Fibroblast of lung (primary cell): ENCODE measurements around the gene ZNF827. TPM values are rescaled to one million over a fixed set of nuclear protein-coding genes. Genes with fewer than 3 reads are reported as not detected.

Experiments used
- DNase-seq, 2 donors: peaks; one replicate each; pipeline versions ENCODE4 v3.0.0 to v3.0.0-alpha.2; 2010; ENCODE audit warnings: low read depth in 2 of 2
- H2AFZ ChIP-seq: 2 replicates; pipeline ENCODE4 v1.5.1; 2012; ENCODE audit warnings: low read length, control low read depth, inconsistent platforms
- H3K27ac ChIP-seq: 2 replicates; pipeline ENCODE4 v1.5.1; 2011; ENCODE audit warnings: low read length, control low read depth; ENCODE audit not compliant: insufficient read depth
- H3K27me3 ChIP-seq: 2 replicates; pipeline ENCODE4 v1.5.1; 2011; ENCODE audit warnings: mild to moderate bottlenecking, low read length; ENCODE audit not compliant: control insufficient read depth, insufficient read depth
- H3K36me3 ChIP-seq: 2 replicates; pipeline ENCODE4 v1.5.1; 2011; ENCODE audit warnings: low read length; ENCODE audit not compliant: control insufficient read depth, insufficient read depth
- H3K4me1 ChIP-seq: 2 replicates; pipeline ENCODE4 v1.5.1; 2011; ENCODE audit warnings: low read length; ENCODE audit not compliant: control insufficient read depth, insufficient read depth; ENCODE audit errors: extremely low read depth
- H3K4me2 ChIP-seq: 2 replicates; pipeline ENCODE4 v1.5.1; 2011; ENCODE audit warnings: low read length, control low read depth; ENCODE audit not compliant: insufficient read depth; ENCODE audit errors: extremely low read depth
- H3K4me3 ChIP-seq, 4 experiments: fragments of 200-600 bp in 1 of 4; sonication (generic) in 1 of 4; replicated peaks in 1 of 4; 2 replicates each; pipeline ENCODE4 v1.5.1; 2011 to 2016; ENCODE audit warnings: low read length in 4 of 4, low read depth in 3 of 4, mild to moderate bottlenecking in 3 of 4, control low read depth in 2 of 4, inconsistent platforms in 1 of 4, mixed read lengths in 1 of 4; ENCODE audit not compliant: insufficient read depth in 1 of 4; ENCODE audit errors: control extremely low read depth in 1 of 4
- H3K79me2 ChIP-seq: 2 replicates; pipeline ENCODE4 v1.5.1; 2012; ENCODE audit warnings: mild to moderate bottlenecking, low read length, inconsistent platforms; ENCODE audit not compliant: control insufficient read depth, insufficient read depth
- H3K9ac ChIP-seq: 2 replicates; pipeline ENCODE4 v1.5.1; 2011; ENCODE audit warnings: mild to moderate bottlenecking, low read length, control low read depth; ENCODE audit not compliant: insufficient read depth
- H3K9me3 ChIP-seq: 2 replicates; pipeline ENCODE4 v1.5.1; 2012; ENCODE audit warnings: low read depth, low read length; ENCODE audit not compliant: control insufficient read depth, insufficient read depth
- H4K20me1 ChIP-seq: 2 replicates; pipeline ENCODE4 v1.5.1; 2011; ENCODE audit warnings: low read length; ENCODE audit not compliant: control insufficient read depth, insufficient read depth; ENCODE audit errors: extremely low read depth
- EZH2 ChIP-seq: IDR thresholded peaks from 2 replicates; pipeline ENCODE4 v1.5.1; 2012; ENCODE audit warnings: low read length, control low read depth, mild to moderate bottlenecking; ENCODE audit errors: missing control alignments
- polyA plus RNA-seq, 2 donors: library from polyadenylated mRNA; depleted of rRNA in 1 of 2; stranded (reverse) in 1 of 2; unstranded in 1 of 2; fragments of >200 nt; gene quantifications; 2 replicates each; pipeline ENCODE4 v1.2.1, GENCODE V29; 2011 to 2012; ENCODE audit warnings: missing spikeins in 1 of 2
- total RNA-seq: library from RNA; depleted of rRNA; stranded (reverse); fragments of >200 nt; gene quantifications from 2 replicates; pipeline ENCODE4 v1.2.1, GENCODE V29; 2014
- TF ChIP-seq, protein P1 (sequence below), 2 donors: IDR thresholded peaks in 1 of 2; conservative IDR thresholded peaks in 1 of 2; 1 replicate in 1 of 2; 2 replicates in 1 of 2; pipeline ENCODE4 v1.5.1; 2011 to 2012; ENCODE audit warnings: low read length in 2 of 2, control low read depth in 1 of 2, inconsistent platforms in 1 of 2, low read depth in 1 of 2, mild to moderate bottlenecking in 1 of 2

The ZNF827 gene
- total and polyA plus RNA-seq, 2 donors (not counting 1 experiment from before 2014, with no cell fraction given): 5.8 to 7.1 TPM

GRCh38 chr4:145709336-145709735 is 229.3 kb downstream of the ZNF827 start:
- H3K27me3 ChIP-seq: no peaks in the 10 kb centered on the region
- H3K9me3 ChIP-seq: no peaks in the 10 kb centered on the region
- H3K36me3 ChIP-seq: no peaks in the 10 kb centered on the region
- no peak overlapping the region for H3K9ac ChIP-seq
- H3K79me2 ChIP-seq: no peaks in the 10 kb centered on the region
- no peak overlapping the region for H3K4me3 ChIP-seq
- no peak overlapping the region for H2AFZ ChIP-seq
- no peaks in the 10 kb centered on the region for H4K20me1 ChIP-seq
- peaks cover 10% of the 10 kb centered on the region for H3K4me1 ChIP-seq
- peak overlapping the region; percentile 48 for H3K4me2 ChIP-seq
- H3K27ac ChIP-seq: no peak overlapping the region
- TF ChIP-seq, protein P1, sequence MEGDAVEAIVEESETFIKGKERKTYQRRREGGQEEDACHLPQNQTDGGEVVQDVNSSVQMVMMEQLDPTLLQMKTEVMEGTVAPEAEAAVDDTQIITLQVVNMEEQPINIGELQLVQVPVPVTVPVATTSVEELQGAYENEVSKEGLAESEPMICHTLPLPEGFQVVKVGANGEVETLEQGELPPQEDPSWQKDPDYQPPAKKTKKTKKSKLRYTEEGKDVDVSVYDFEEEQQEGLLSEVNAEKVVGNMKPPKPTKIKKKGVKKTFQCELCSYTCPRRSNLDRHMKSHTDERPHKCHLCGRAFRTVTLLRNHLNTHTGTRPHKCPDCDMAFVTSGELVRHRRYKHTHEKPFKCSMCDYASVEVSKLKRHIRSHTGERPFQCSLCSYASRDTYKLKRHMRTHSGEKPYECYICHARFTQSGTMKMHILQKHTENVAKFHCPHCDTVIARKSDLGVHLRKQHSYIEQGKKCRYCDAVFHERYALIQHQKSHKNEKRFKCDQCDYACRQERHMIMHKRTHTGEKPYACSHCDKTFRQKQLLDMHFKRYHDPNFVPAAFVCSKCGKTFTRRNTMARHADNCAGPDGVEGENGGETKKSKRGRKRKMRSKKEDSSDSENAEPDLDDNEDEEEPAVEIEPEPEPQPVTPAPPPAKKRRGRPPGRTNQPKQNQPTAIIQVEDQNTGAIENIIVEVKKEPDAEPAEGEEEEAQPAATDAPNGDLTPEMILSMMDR (conservative IDR thresholded peaks at IDR 0.05 in 1 of 2, IDR thresholded peaks at IDR 0.05 in 1 of 2; ENCODE audit: low read depth in 1 of 2, low read length in 2 of 2): no peak
- TF ChIP-seq EZH2: no peak
- DNase-seq: no peak

Other genes starting within 250 kb of the ZNF827 start
- gene LSM6, start 236.9 kb upstream of the ZNF827 start, total RNA-seq: 28.9 and 32.6 TPM in 2 replicates
- gene LSM6, start 236.9 kb upstream of the ZNF827 start, polyA plus RNA-seq: 28.7 and 30.1 TPM in 2 replicates